HFFc6 (cell line): ENCODE data around the gene TTPAL. TPM values are rescaled to one million over a fixed set of nuclear protein-coding genes. Genes with fewer than 3 reads are reported as not detected.

Source experiments
- DNase-seq: peaks from one replicate; pipeline ENCODE4 v3.0.0-alpha.2; 2018
- H3K27ac Mint-ChIP-seq: 2 replicates; pipeline ENCODE4 v1.8.0; 2020; ENCODE audit warnings: mild to moderate bottlenecking, mixed read lengths
- H3K27me3 Mint-ChIP-seq: 2 replicates; pipeline ENCODE4 v1.8.0; 2021; ENCODE audit warnings: mild to moderate bottlenecking, moderate library complexity, mixed read lengths; ENCODE audit not compliant: insufficient read depth
- H3K36me3 Mint-ChIP-seq: 2 replicates; pipeline ENCODE4 v1.8.0; 2021; ENCODE audit warnings: low read depth, mixed read lengths
- H3K4me1 Mint-ChIP-seq: 2 replicates; pipeline ENCODE4 v1.8.0; 2020; ENCODE audit warnings: low read depth, mixed read lengths
- H3K4me3 Mint-ChIP-seq: 2 replicates; pipeline ENCODE4 v1.8.0; 2020; ENCODE audit warnings: mild to moderate bottlenecking, moderate library complexity, mixed read lengths
- H3K9me3 Mint-ChIP-seq: 2 replicates; pipeline ENCODE4 v1.8.0; 2020; ENCODE audit warnings: mild to moderate bottlenecking, mixed read lengths
- CTCF ChIP-seq: fragments of 200-600 bp; sonication (generic); IDR thresholded peaks from 2 replicates; pipeline ENCODE4 v1.5.0; 2021; ENCODE audit warnings: antibody characterized with exemption, mild to moderate bottlenecking
- total RNA-seq, 6 experiments: library from RNA; stranded (reverse); fragmentation: NEBNext Ultra II Directional; extraction: Animal tissue kit (Norgen Biotek cat#: 25700); gene quantifications; 2 replicates in 1 of 6; 3 replicates in 5 of 6; pipeline ENCODE4 v1.2.3, GENCODE V29; 2021

Gene TTPAL
- total RNA-seq, 6 experiments from 2014 or later = 28.7 to 38.7 (median 35.2) TPM

- no peak for TF ChIP-seq CTCF
- Mint-ChIP-seq H3K27me3 (peaks cover 59% of the 10 kb centered on the region), H3K27ac (no peak overlapping the region), H3K9me3 (no peaks in the 10 kb centered on the region), H3K4me3 (no peak overlapping the region), H3K36me3 (no peaks in the 10 kb centered on the region), H3K4me1 (no peaks in the 10 kb centered on the region)
- DNase-seq = no peak
Measured at GRCh38 chr20:44447827-44448419, 27.8 kb upstream of the TTPAL start.

DNA sequence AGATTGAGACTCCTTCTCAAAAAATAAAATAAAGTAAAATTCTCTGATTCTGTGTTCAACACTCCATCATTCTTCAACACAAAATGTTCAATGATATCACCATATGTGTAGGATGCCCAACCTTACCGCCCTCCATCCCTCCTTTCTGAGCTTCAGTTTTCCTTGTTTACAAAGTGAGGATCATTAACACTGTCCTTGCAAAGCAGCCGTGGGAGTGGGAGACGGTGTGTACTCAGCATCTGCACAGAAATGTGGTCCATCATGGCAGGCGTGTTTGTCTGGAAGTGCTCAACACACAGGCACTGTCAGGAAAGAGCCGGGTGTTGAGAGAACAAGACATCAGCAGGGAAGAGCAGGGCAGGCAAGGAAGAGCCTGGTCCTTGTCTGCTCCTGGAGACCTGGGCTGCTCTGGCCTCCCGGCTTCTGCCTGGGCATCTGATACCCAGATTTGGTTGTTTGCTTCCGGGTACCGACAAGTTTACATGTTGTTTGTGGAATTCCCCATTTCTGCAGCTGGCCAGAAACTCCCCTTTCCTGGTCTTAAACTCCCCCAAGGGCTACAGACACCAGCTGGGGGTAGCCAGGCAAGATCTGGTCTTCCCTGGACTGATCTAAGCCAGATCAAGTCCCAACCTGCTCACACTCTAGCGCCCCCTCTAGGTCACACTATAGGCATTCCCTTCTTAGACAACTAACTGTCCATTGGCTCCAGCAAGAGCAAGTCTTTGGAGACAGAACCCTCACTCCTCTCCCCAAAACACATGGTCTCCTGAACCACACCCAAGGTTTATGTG lies 26.7 kb upstream of the TTPAL start:
- Mint-ChIP-seq H3K9me3 (no peaks in the 10 kb centered on the region), H3K27ac (no peak overlapping the region), H3K4me3 (no peak overlapping the region), H3K27me3 (peaks cover 51% of the 10 kb centered on the region), H3K36me3 (no peaks in the 10 kb centered on the region), H3K4me1 (no peaks in the 10 kb centered on the region)
- DNase-seq = no peak
- TF ChIP-seq CTCF = peak; percentile 68

- Mint-ChIP-seq H3K9me3 (no peaks in the 10 kb centered on the region), H3K4me1 (no peaks in the 10 kb centered on the region)
Measured at GRCh38 chr20:44449864-44450263, 25.8 kb upstream of the TTPAL start.

DNA sequence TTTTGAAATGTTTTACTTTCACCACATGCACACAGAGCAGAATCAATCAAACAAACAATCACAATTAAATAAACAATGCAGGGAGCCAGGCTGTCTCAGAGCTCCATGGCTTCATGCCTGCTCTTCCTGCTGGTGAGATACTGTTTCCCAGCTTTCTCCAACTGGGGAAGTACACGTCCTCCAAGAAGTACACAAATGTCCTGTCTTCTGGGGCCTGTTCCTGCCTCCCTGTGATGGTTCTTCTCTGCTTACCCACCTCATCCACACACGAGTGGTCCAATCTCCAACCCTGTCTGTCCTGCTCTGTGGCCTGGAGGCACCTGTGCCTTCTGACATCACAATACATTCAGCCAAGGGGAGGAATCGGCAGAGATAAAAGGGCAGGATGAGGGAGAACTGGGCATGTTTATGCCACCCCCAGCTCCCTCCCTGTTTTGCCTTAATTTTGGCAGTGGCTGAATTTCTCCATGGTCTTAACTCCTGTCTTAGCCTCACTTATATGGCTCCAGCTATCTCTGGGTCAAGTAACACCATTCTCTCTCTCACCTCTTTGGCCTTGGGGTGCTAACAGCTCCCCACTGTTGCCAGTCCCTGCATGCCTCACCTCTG lies 25.3 kb upstream of the TTPAL start:
- no peaks in the 10 kb centered on the region for H3K4me1 Mint-ChIP-seq
- peaks cover 50% of the 10 kb centered on the region for H3K27me3 Mint-ChIP-seq
- no peak overlapping the region for H3K4me3 Mint-ChIP-seq
- no peak overlapping the region for H3K27ac Mint-ChIP-seq
- H3K36me3 Mint-ChIP-seq = no peaks in the 10 kb centered on the region
- DNase-seq = no peak
- no peak for TF ChIP-seq CTCF
- no peaks in the 10 kb centered on the region for H3K9me3 Mint-ChIP-seq

More at GRCh38 chr20:44449864-44450263, 25.8 kb upstream of the TTPAL start:
- no peak for TF ChIP-seq CTCF
- H3K36me3 Mint-ChIP-seq = no peaks in the 10 kb centered on the region
- H3K27ac Mint-ChIP-seq = no peak overlapping the region
- no peak overlapping the region for H3K4me3 Mint-ChIP-seq
- peaks cover 53% of the 10 kb centered on the region for H3K27me3 Mint-ChIP-seq
- no peak for DNase-seq

DNA sequence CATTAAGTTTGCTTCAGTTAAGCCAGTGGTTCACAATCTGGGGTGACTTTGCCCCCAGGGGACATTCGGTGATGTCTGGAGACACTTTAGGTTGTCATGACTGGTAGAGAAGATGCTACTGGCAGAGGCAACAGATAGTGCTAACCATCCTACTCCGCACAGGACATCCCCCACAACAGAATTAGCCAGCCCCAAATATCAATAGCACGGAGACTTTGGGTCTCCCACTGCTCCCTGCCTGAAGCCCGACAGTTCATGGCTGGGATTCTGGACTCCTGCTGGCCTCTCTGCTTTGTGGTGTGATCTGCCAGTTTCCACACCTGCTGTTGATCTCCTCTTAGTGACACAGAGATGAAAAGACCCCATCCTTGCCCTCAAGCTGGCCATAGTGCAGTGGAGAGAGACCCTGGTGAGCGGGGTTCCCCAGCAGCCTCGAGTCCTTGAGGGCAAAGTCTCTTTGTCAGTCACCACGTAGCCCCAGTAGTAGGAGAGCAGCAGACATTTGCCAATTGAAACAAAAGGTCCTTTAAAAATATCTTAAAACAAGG lies 24.7 kb upstream of the TTPAL start:
- Mint-ChIP-seq H3K36me3 (no peaks in the 10 kb centered on the region), H3K4me1 (no peaks in the 10 kb centered on the region), H3K9me3 (no peaks in the 10 kb centered on the region), H3K27me3 (peaks cover 51% of the 10 kb centered on the region), H3K4me3 (no peak overlapping the region), H3K27ac (no peak overlapping the region)
- no peak for TF ChIP-seq CTCF
- DNase-seq = no peak
